GM12878 (cell line): ENCODE measurements around the gene POP7. TPM values are rescaled to one million over a fixed set of nuclear protein-coding genes. Genes with fewer than 3 reads are reported as not detected.

Source experiments
- ATAC-seq: fragments of 200-7000 bp; cut with Tn5 transposase; 3 replicates; pipeline ENCODE4 v1.9.1; 2020; ENCODE audit warnings: mild to moderate bottlenecking, moderate library complexity
- Bru-seq: library from RNA; stranded (reverse); fragments of 400-500 nt; gene quantifications from one replicate; lab custom pipeline; 2021; lab: Mats Ljungman, UMichigan
- BruChase-seq, 2 experiments: library from RNA; stranded (reverse); fragments of 400-500 nt; gene quantifications; one replicate each; lab custom pipeline; 2021; lab: Mats Ljungman, UMichigan
- BruUV-seq: library from RNA; stranded (reverse); fragments of 400-500 nt; replicated peaks from 2 replicates; lab custom pipeline; 2021; lab: Mats Ljungman, UMichigan
- CTCF ChIA-PET: fragments of 300-600 bp; sonication (Branson Sonifier 250); formaldehyde crosslinking; extraction: SDS; loops from one replicate; lab custom pipeline; 2021; ENCODE audit warnings: inconsistent platforms; lab: Yijun Ruan, JAX
- POLR2A ChIA-PET: fragments of 350-600 bp; formaldehyde crosslinking; extraction: SDS; loops from one replicate; lab custom pipeline; 2021; ENCODE audit warnings: inconsistent platforms; lab: Charles Lee
- RAD21 ChIA-PET: fragments of 300-600 bp; sonication (Branson Sonifier 250); formaldehyde crosslinking; loops from one replicate; lab custom pipeline; 2023; ENCODE audit warnings: antibody characterized with exemption; ENCODE audit not compliant: unreplicated experiment; lab: Charles Lee
- SMC1A ChIA-PET: fragments of 300-600 bp; sonication (Branson Sonifier 250); formaldehyde crosslinking; loops from one replicate; lab custom pipeline; 2023; ENCODE audit not compliant: unreplicated experiment, uncharacterized antibody; lab: Charles Lee
- DNase-seq: peaks from one replicate; pipeline ENCODE4 v3.0.0-alpha.2; 2011; ENCODE audit warnings: low read depth, low spot score
- FAIRE-seq: peaks from 3 replicates; lab custom pipeline; 2011; peaks lifted over from hg19 to GRCh38; lab: Jason Lieb, UNC
- H2AFZ ChIP-seq: 2 replicates; pipeline ENCODE4 v1.6.0; 2011; ENCODE audit warnings: low read depth, low read length, control low read depth; ENCODE audit not compliant: control insufficient read depth
- H3K27ac ChIP-seq: 2 replicates; pipeline ENCODE4 v1.5.1; 2011; ENCODE audit warnings: control low read depth; ENCODE audit not compliant: control insufficient read depth, insufficient read depth
- H3K27me3 ChIP-seq, 2 experiments: replicated peaks in 1 of 2; 2 replicates each; pipeline versions ENCODE4 v1.6.0 to v1.6.1; 2011; ENCODE audit warnings: low read length in 1 of 2; ENCODE audit not compliant: control insufficient read depth in 2 of 2, insufficient read depth in 2 of 2
- H3K36me3 ChIP-seq, 2 experiments: 2 replicates each; pipeline ENCODE4 v1.5.1; 2011; ENCODE audit warnings: low read length in 1 of 2; ENCODE audit not compliant: control insufficient read depth in 2 of 2, insufficient read depth in 2 of 2
- H3K4me1 ChIP-seq: 2 replicates; pipeline ENCODE4 v1.6.1; 2011; ENCODE audit warnings: mild to moderate bottlenecking, low read length, moderate library complexity, mixed read lengths; ENCODE audit not compliant: control insufficient read depth, insufficient read depth
- H3K4me2 ChIP-seq: 2 replicates; pipeline ENCODE4 v1.6.0; 2011; ENCODE audit warnings: control low read depth; ENCODE audit not compliant: control insufficient read depth, insufficient read depth
- H3K4me3 ChIP-seq: fragments of 200-600 bp; sonication (generic); 2 replicates; pipeline ENCODE4 v1.5.1; 2016
- H3K79me2 ChIP-seq: 2 replicates; pipeline ENCODE4 v1.6.0; 2011; ENCODE audit warnings: low read length; ENCODE audit not compliant: control insufficient read depth, insufficient read depth
- H3K9ac ChIP-seq: 2 replicates; pipeline ENCODE4 v1.8.0; 2011; ENCODE audit warnings: low read length, control low read depth, mixed read lengths; ENCODE audit not compliant: control insufficient read depth, insufficient read depth
- H3K9me3 ChIP-seq: replicated peaks from 3 replicates; pipeline ENCODE4 v1.5.1; 2011; ENCODE audit warnings: mild to moderate bottlenecking, low read length; ENCODE audit not compliant: control insufficient read depth, insufficient read depth
- H4K20me1 ChIP-seq: 2 replicates; pipeline ENCODE4 v1.6.0; 2011; ENCODE audit not compliant: control insufficient read depth, insufficient read depth
- BRCA1 ChIP-seq: IDR thresholded peaks from 2 replicates; pipeline ENCODE4 v1.6.1; 2011; ENCODE audit warnings: low read depth, low read length, improper control_type of control experiment
- CEBPZ ChIP-seq: fragments of 150-350 bp; IDR thresholded peaks from 2 replicates; pipeline ENCODE4 v1.6.1; 2016; ENCODE audit warnings: low read depth, low read length
- CHD2 ChIP-seq: IDR thresholded peaks from 2 replicates; pipeline ENCODE4 v1.6.1; 2011; ENCODE audit warnings: low read depth, low read length, improper control_type of control experiment, borderline replicate concordance
- MEF2B ChIP-seq: fragments of 450-650 bp; IDR thresholded peaks from 2 replicates; pipeline ENCODE4 v1.6.1; 2018; ENCODE audit warnings: mild to moderate bottlenecking, moderate library complexity; ENCODE audit not compliant: partially characterized antibody, poor library complexity, severe bottlenecking
- RCOR1 ChIP-seq: conservative IDR thresholded peaks from 2 replicates; pipeline ENCODE4 v1.6.1; 2012; ENCODE audit warnings: low read depth, low read length, improper control_type of control experiment
- SIN3A ChIP-seq: IDR thresholded peaks from 2 replicates; pipeline ENCODE4 v1.6.1; 2012; ENCODE audit warnings: low read depth, low read length, improper control_type of control experiment
- STAT1 ChIP-seq: fragments of 450-650 bp; conservative IDR thresholded peaks from 2 replicates; pipeline ENCODE4 v1.6.1; 2014; ENCODE audit warnings: antibody characterized with exemption, mild to moderate bottlenecking
- WGBS: methylation state at CpG from one replicate; pipeline ENCODE4 v1.1.6; 2016; ENCODE audit warnings: low lambda C conversion rate; ENCODE audit not compliant: insufficient replicate concordance, insufficient coverage; ENCODE audit errors: missing lambda C conversion rate; 5-methylcytosine and 5-hydroxymethylcytosine counted together
- in situ Hi-C: fragments of 300-500 bp; cut with MboI; formaldehyde crosslinking; loops from 9 replicates; pipeline ENCODE4 v1.14.3; 2018; ENCODE audit warnings: mixed read lengths
- intact Hi-C: fragments of 100-400 bp; cut with micrococcal nuclease; formaldehyde crosslinking; loops from one replicate; pipeline ENCODE4 v1.14.2; 2022; ENCODE audit not compliant: unreplicated experiment
- long read RNA-seq, 2 experiments: library from polyadenylated mRNA; unstranded; transcript quantifications; one replicate each; pipeline ENCODE4 v2.0.0, GENCODE V29; 2019 to 2020
- polyA minus RNA-seq, 3 experiments: library from RNA; depleted of rRNA, polyadenylated mRNA; stranded (reverse); fragments of >200 nt; gene quantifications; 2 replicates each; pipeline ENCODE4 v1.2.3, GENCODE V29; 2011
- polyA plus RNA-seq, 11 experiments: library from polyadenylated mRNA; depleted of rRNA in 4 of 11; unstranded in 6 of 11; stranded (reverse) in 5 of 11; fragments of >200 nt; fragmentation: Nextera tagmentation in 4 of 11; fragmentation: Illumina TruSeq in 1 of 11; extraction: Ambion mirVana in 4 of 11; extraction: Trizol in 1 of 11; gene quantifications; 1 replicate in 1 of 11; 2 replicates in 10 of 11; pipeline versions ENCODE4 v1.2.1 to v1.2.3, GENCODE V29; 2011 to 2016; ENCODE audit warnings: inconsistent platforms in 2 of 11, missing spikeins in 2 of 11, low read depth in 1 of 11
- total RNA-seq, 4 experiments: library from RNA; depleted of rRNA in 3 of 4; stranded (reverse); fragments of >200 nt in 3 of 4; fragmentation: Illumina TruSeq in 1 of 4; extraction: Trizol in 1 of 4; gene quantifications; 2 replicates each; pipeline versions ENCODE4 v1.2.1 to v1.2.3, GENCODE V29; 2013 to 2021
- TF ChIP-seq, protein P1 (sequence below): fragments of 450-650 bp; IDR thresholded peaks from 2 replicates; pipeline ENCODE4 v1.6.1; 2016; ENCODE audit warnings: mild to moderate bottlenecking
- TF ChIP-seq, protein P2 (sequence below): IDR thresholded peaks from 2 replicates; pipeline ENCODE4 v1.6.1; 2012; ENCODE audit warnings: low read depth, low read length, improper control_type of control experiment

Gene POP7
- 6.7 and 8.3 TPM in 2 replicates for total RNA-seq (2013; cell fraction: nucleolus; rRNA removed)
- 89.4 and 100 TPM in 2 replicates for total RNA-seq (2014; rRNA removed)
- 42.8 and 44.7 TPM in 2 replicates for total RNA-seq (2014; rRNA removed; fragmentation: Illumina TruSeq; extraction: Trizol)
- 58.8 and 62.7 TPM in 2 replicates for total RNA-seq (2021)
- polyA plus RNA-seq (2011; ENCODE audit: low read depth), result 16.9 TPM
- polyA plus RNA-seq (2011; rRNA removed), result 24.5 and 36.0 TPM in 2 replicates
- polyA plus RNA-seq (2011; cell fraction: cytosol; rRNA removed), result 53.3 and 84.9 TPM in 2 replicates
- polyA plus RNA-seq (2011; cell fraction: nucleus; rRNA removed), result 27.4 and 33.9 TPM in 2 replicates
- polyA plus RNA-seq (2012), result 37.1 and 42.7 TPM in 2 replicates
- 8.6 and 19.7 TPM in 2 replicates for polyA plus RNA-seq (2014; fragmentation: Illumina TruSeq; extraction: Trizol)
- polyA plus RNA-seq (2014; fragmentation: Nextera tagmentation; extraction: Ambion mirVana), result 10 to 100 TPM; 12.1 to 37.9 TPM
- 116 and 132 TPM in 2 replicates for polyA plus RNA-seq (2014; rRNA removed)
- polyA plus RNA-seq (2016; fragmentation: Nextera tagmentation; extraction: Ambion mirVana), result 100 to 1,000 TPM; 143 to 148 TPM
- 8.6 and 30.5 TPM in 2 replicates for polyA minus RNA-seq (2011; rRNA and poly(A)+ RNA removed)
- 16.2 and 17.9 TPM in 2 replicates for polyA minus RNA-seq (2011; cell fraction: cytosol; rRNA and poly(A)+ RNA removed)
- polyA minus RNA-seq (2011; cell fraction: nucleus; rRNA and poly(A)+ RNA removed), result 7.0 and 12.5 TPM in 2 replicates
- percentile 68 among the genes with signal in this experiment for Bru-seq, nascent RNA
- percentile 81 among the genes with signal in this experiment for BruChase-seq, experiment 1, labeled RNA remaining after a 6-hour chase
- percentile 83 among the genes with signal in this experiment for BruChase-seq, experiment 2, labeled RNA remaining after a 2-hour chase
- long read RNA-seq, experiment 1, transcript POP7-201 (2 exons, 927 nt), result major isoform, 58 of 60 reads
- long read RNA-seq, experiment 1, partial matches to known transcripts, result 0 of 60 reads
- long read RNA-seq, experiment 1, other reads (novel, unspliced or antisense), result 2 of 60 reads
- long read RNA-seq, experiment 2, transcript POP7-201 (2 exons, 927 nt), result major isoform, 75 of 75 reads
- long read RNA-seq, experiment 2, partial matches to known transcripts, result 0 of 75 reads
- long read RNA-seq, experiment 2, other reads (novel, unspliced or antisense), result 0 of 75 reads

- Histone ChIP-seq H4K20me1 (no peaks in the 10 kb centered on the region), H3K4me1 (peaks cover 13% of the 10 kb centered on the region), H3K27me3 (no peaks in the 10 kb centered on the region), H3K27ac (peak within 1 kb of the TSS; percentile 93), H2AFZ (peak within 1 kb of the TSS; percentile 89), H3K4me2 (peak within 1 kb of the TSS; percentile 91), H3K4me3 (peak within 1 kb of the TSS; percentile 97), H3K79me2 (peaks cover 18% of the 10 kb centered on the region), H3K36me3 (peaks cover 0 to 5% of the 10 kb centered on the region in 2 experiments; a peak in 2 of 4 replicates), H3K9ac (peak within 1 kb of the TSS; percentile 94), H3K9me3 (no peaks in the 10 kb centered on the region)
- ChIA-PET CTCF (interaction anchor here (0.6 to 6.1 kb wide), 46 partner anchors 9 to 1546 kb away, joined by 3 to 134 read pairs (median 5); partner anchors contain the start of genes FBXO24, GIGYF1, GNB2 and MOSPD3), SMC1A (interaction anchor here (1.1 to 3.1 kb wide), 10 partner anchors 10 to 184 kb away, joined by 3 to 44 read pairs (median 10); partner anchors contain the start of genes FBXO24, GIGYF1, LRCH4 and MOSPD3), RAD21 (interaction anchor here (0.6 to 2.8 kb wide), 22 partner anchors 11 to 485 kb away, joined by 3 to 56 read pairs (median 4); partner anchors contain the start of genes EPO, FBXO24, GIGYF1 and GNB2), POLR2A (interaction anchor here (0.6 to 2.3 kb wide), 15 partner anchors 8 to 437 kb away, joined by 3 to 29 read pairs (median 6); partner anchors contain the start of genes FBXO24, GIGYF1, LRCH4 and MOSPD3)
- TSS peak; percentile 94 for BruUV-seq
- 1% methylated on average over 84 of the region's 86 CpGs for WGBS
- in situ Hi-C loops, result loop anchor here (10.0 kb wide), 1 partner anchor 149 kb away; the partner anchor contains the start of gene SLC12A9
- ATAC-seq (peak; percentile 98), DNase-seq (peak; percentile 90), FAIRE-seq (peak; percentile 90)
- intact Hi-C loops, result loop anchor here (1.0 to 5.0 kb wide), 2 partner anchors 74 to 146 kb away; partner anchors contain the start of gene SLC12A9
- 0 out of 2 replicates have a peak, but pooled peaks have one; percentile 2 for TF ChIP-seq STAT1
- peak; percentile 99 for TF ChIP-seq CHD2
- no peak for TF ChIP-seq MEF2B
- TF ChIP-seq BRCA1, result peak; percentile 88
- TF ChIP-seq SIN3A, result peak; percentile 47; the same call in 1 of the 2 replicates
- TF ChIP-seq CEBPZ, result no peak
- TF ChIP-seq, protein P1, sequence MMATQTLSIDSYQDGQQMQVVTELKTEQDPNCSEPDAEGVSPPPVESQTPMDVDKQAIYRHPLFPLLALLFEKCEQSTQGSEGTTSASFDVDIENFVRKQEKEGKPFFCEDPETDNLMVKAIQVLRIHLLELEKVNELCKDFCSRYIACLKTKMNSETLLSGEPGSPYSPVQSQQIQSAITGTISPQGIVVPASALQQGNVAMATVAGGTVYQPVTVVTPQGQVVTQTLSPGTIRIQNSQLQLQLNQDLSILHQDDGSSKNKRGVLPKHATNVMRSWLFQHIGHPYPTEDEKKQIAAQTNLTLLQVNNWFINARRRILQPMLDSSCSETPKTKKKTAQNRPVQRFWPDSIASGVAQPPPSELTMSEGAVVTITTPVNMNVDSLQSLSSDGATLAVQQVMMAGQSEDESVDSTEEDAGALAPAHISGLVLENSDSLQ, result peak; percentile 53; the same call in 1 of the 2 replicates
- TF ChIP-seq RCOR1, result peak; percentile 93; the same call in 1 of the 2 replicates
- TF ChIP-seq, protein P2, sequence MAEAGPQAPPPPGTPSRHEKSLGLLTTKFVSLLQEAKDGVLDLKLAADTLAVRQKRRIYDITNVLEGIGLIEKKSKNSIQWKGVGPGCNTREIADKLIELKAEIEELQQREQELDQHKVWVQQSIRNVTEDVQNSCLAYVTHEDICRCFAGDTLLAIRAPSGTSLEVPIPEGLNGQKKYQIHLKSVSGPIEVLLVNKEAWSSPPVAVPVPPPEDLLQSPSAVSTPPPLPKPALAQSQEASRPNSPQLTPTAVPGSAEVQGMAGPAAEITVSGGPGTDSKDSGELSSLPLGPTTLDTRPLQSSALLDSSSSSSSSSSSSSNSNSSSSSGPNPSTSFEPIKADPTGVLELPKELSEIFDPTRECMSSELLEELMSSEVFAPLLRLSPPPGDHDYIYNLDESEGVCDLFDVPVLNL, result peak; percentile 85
Observed at GRCh38 chr7:100705753-100706671, at the start of gene POP7. POP7 (plus strand) TSS chr7:100706121; CDS start chr7:100706831, 710 bp downstream.
